Liver (tissue), 3 donors: ENCODE results near the gene BTF3.
A peak's percentile ranks its signal among the peaks of the same experiment; 100 is the strongest.

ENCODE experiments used
- CTCF ChIP-seq: fragments of 150-350 bp; IDR thresholded peaks from 2 replicates; pipeline ENCODE4 v1.5.1; 2017; ENCODE audit warnings: improper control_type of control experiment, low read depth, low read length; ENCODE audit not compliant: missing input control
- EGR1 ChIP-seq, 2 donors: IDR thresholded peaks; 2 replicates each; pipeline ENCODE4 v1.6.1; 2016 to 2018; ENCODE audit warnings: antibody characterized with exemption in 2 of 2, low read depth in 2 of 2
- RAD21 ChIP-seq, 2 donors: IDR thresholded peaks; 2 replicates each; pipeline ENCODE4 v1.6.1; 2016; ENCODE audit warnings: antibody characterized with exemption in 2 of 2, mild to moderate bottlenecking in 2 of 2
- SP1 ChIP-seq: IDR thresholded peaks from 2 replicates; pipeline ENCODE4 v1.6.1; 2018; ENCODE audit warnings: antibody characterized with exemption, mild to moderate bottlenecking
- TAF1 ChIP-seq: conservative IDR thresholded peaks from 2 replicates; pipeline ENCODE4 v1.6.1; 2016; ENCODE audit warnings: antibody characterized with exemption, mild to moderate bottlenecking
- TF ChIP-seq, protein P1 (sequence below): IDR thresholded peaks from 2 replicates; pipeline ENCODE4 v1.6.1; 2016; ENCODE audit warnings: antibody characterized with exemption
- TF ChIP-seq, protein P2 (sequence below): IDR thresholded peaks from 2 replicates; pipeline ENCODE4 v1.6.1; 2016; ENCODE audit warnings: antibody characterized with exemption, mild to moderate bottlenecking
- donor health status: healthy.
- donor health status: healthy.

DNA sequence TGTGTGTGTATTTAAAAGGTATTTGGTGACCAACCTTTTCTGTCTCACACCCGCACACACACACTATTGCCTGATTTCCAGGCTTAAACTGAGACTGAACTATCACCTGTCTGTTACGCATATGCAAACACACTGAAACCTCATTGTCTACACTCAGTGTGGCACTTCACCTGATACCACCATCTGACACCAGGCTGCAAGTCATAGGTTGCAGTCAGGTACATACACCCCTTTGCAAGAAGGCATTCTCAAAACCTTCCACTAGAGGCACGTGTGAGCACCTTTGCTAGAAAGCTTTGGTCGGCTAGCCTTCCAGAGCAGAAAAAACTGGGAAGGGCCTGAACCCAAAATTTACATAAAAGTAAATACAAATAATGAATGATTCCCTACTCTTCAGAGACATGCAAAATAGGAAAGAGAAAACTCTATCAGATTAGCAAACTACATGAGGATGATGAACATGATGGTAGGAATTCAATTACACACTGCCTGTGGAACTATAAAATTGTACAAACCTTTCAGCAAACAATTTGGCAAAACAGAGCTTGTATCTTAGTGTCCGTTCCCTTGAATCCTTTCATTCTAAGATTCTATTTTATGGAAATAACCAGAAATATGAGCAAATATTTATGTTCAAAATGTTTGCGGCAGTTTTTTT lies 43.7 kb upstream of the BTF3 start:
- TF ChIP-seq SP1 = no peak
- TF ChIP-seq CTCF = peak; percentile 63
- no peak for TF ChIP-seq TAF1
- TF ChIP-seq, protein P1, sequence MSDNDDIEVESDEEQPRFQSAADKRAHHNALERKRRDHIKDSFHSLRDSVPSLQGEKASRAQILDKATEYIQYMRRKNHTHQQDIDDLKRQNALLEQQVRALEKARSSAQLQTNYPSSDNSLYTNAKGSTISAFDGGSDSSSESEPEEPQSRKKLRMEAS = no peak
- TF ChIP-seq EGR1 (IDR thresholded peaks at IDR 0.05; ENCODE audit: low read depth in 2 of 2) = no peak
- TF ChIP-seq RAD21 (IDR thresholded peaks at IDR 0.05) = peak; percentile 51 to 71
- TF ChIP-seq, protein P2, sequence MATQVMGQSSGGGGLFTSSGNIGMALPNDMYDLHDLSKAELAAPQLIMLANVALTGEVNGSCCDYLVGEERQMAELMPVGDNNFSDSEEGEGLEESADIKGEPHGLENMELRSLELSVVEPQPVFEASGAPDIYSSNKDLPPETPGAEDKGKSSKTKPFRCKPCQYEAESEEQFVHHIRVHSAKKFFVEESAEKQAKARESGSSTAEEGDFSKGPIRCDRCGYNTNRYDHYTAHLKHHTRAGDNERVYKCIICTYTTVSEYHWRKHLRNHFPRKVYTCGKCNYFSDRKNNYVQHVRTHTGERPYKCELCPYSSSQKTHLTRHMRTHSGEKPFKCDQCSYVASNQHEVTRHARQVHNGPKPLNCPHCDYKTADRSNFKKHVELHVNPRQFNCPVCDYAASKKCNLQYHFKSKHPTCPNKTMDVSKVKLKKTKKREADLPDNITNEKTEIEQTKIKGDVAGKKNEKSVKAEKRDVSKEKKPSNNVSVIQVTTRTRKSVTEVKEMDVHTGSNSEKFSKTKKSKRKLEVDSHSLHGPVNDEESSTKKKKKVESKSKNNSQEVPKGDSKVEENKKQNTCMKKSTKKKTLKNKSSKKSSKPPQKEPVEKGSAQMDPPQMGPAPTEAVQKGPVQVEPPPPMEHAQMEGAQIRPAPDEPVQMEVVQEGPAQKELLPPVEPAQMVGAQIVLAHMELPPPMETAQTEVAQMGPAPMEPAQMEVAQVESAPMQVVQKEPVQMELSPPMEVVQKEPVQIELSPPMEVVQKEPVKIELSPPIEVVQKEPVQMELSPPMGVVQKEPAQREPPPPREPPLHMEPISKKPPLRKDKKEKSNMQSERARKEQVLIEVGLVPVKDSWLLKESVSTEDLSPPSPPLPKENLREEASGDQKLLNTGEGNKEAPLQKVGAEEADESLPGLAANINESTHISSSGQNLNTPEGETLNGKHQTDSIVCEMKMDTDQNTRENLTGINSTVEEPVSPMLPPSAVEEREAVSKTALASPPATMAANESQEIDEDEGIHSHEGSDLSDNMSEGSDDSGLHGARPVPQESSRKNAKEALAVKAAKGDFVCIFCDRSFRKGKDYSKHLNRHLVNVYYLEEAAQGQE = no peak
